Pancreas (tissue), 10 donors: ENCODE measurements around the gene SMYD3. TPM values are rescaled to one million over a fixed set of nuclear protein-coding genes. Genes with fewer than 3 reads are reported as not detected.

Experiments
- ATAC-seq, 4 donors: fragments of 200-7000 bp; cut with Tn5 transposase; one replicate each; pipeline versions ENCODE4 v1.8.0 to v1.9.1; 2020; ENCODE audit warnings: mild to moderate bottlenecking in 4 of 4, moderate library complexity in 4 of 4
- DNase-seq, 6 donors: peaks; one replicate each; pipeline ENCODE4 v3.0.0-alpha.2; 2020
- FAIRE-seq: peaks from 2 replicates; lab custom pipeline; 2012; peaks lifted over from hg19 to GRCh38; lab: Jason Lieb, UNC
- H3K27ac ChIP-seq, 4 donors: fragments of 200-600 bp; sonication (generic); 1 replicate in 3 of 4; 2 replicates in 1 of 4; pipeline versions ENCODE4 v1.5.0 to v1.8.0; 2020
- H3K27me3 ChIP-seq, 4 donors: fragments of 200-600 bp; one replicate each; pipeline ENCODE4 v1.8.0; 2021
- H3K36me3 ChIP-seq, 3 donors: fragments of 200-600 bp; sonication (generic) in 1 of 3; one replicate each; pipeline versions ENCODE4 v1.5.0 to v1.8.0; 2020 to 2021
- H3K4me1 ChIP-seq, 3 donors: fragments of 200-600 bp; one replicate each; pipeline ENCODE4 v1.8.0; 2021
- H3K4me3 ChIP-seq, 4 donors: fragments of 200-600 bp; sonication (generic) in 2 of 4; one replicate each; pipeline versions ENCODE4 v1.5.0 to v1.8.0; 2020 to 2021
- H3K9me3 ChIP-seq, 4 donors: fragments of 200-600 bp; one replicate each; pipeline ENCODE4 v1.8.0; 2021
- CTCF ChIP-seq, 4 donors: fragments of 200-600 bp; sonication (generic) in 3 of 4; IDR thresholded peaks; one replicate each; pipeline versions ENCODE4 v1.5.0 to v1.8.0; 2021; ENCODE audit warnings: antibody characterized with exemption in 4 of 4
- WGBS, 2 donors: extraction: QIAGEN DNeasy Blood & Tissue Kit; methylation state at CpG; one replicate each; pipeline ENCODE4 v1.1.7; 2013; 5-methylcytosine and 5-hydroxymethylcytosine counted together
- intact Hi-C, 3 donors: fragments of 100-400 bp; cut with DNase I; formaldehyde crosslinking; loops; one replicate each; pipeline versions ENCODE4 v1.11.1 to v1.14.2; 2022
- polyA plus RNA-seq, 2 donors: library from polyadenylated mRNA; stranded (reverse); fragments of 200-250 nt; gene quantifications; one replicate each; pipeline ENCODE4 v1.2.3, GENCODE V29; 2013
- total RNA-seq, 6 donors: library from RNA; stranded (reverse); fragmentation: NEBNext Ultra II Directional in 4 of 6; extraction: Animal tissue kit (Norgen Biotek cat#: 25700) in 4 of 6; gene quantifications; one replicate each; pipeline versions ENCODE4 v1.2.1 to v1.2.4, GENCODE V29; 2021 to 2023
- donor health status: healthy with polysubstance abuse.
- donor health status: DM: no; HTN: no; CAD: no; lungs with moderate emphysema.
- donor health status: DM: no; HTN: no; CAD: no.
- donor health status: control.
- donor health status: control.
- donor health status: Bipolar disorder and iron deficiency.
- donor health status: DM: yes; HTN: yes; CAD: no.
- donor health status: DM: no; HTN: no; CAD: no.
- donor health status: DM: no; HTN: no; CAD: no.
- donor health status: DM: yes; HTN: yes; CAD: no.

Gene SMYD3
- total and polyA plus RNA-seq, 8 donors, result 4.6 to 10.5 (median 6.7) TPM

- H3K4me3 ChIP-seq, result no peak overlapping the region
- H3K9me3 ChIP-seq, result no peaks in the 10 kb centered on the region
- TF ChIP-seq CTCF (IDR thresholded peaks at IDR 0.05), result no peak
- ATAC-seq (no peak), FAIRE-seq (no peak), DNase-seq (no peak)
- H3K27ac ChIP-seq, result no peak overlapping the region
- intact Hi-C loops, result no loop called here
- 76 to 79% methylated on average over 2 of the region's 2 CpGs for WGBS, 2 donors
- no peaks in the 10 kb centered on the region for H3K27me3 ChIP-seq
- no peaks in the 10 kb centered on the region for H3K36me3 ChIP-seq
- no peaks in the 10 kb centered on the region for H3K4me1 ChIP-seq
These were observed 251.3 kb downstream of the SMYD3 start for GRCh38 chr1:246255773-246256172.

- TF ChIP-seq CTCF (IDR thresholded peaks at IDR 0.05), result no peak
- Histone ChIP-seq H3K27me3 (no peaks in the 10 kb centered on the region), H3K36me3 (no peaks in the 10 kb centered on the region), H3K27ac (no peak overlapping the region), H3K9me3 (no peaks in the 10 kb centered on the region), H3K4me3 (no peak overlapping the region), H3K4me1 (peaks cover 0 to 5% (median 0%) of the 10 kb centered on the region in 3 donors)
- no peak for DNase-seq
- FAIRE-seq, result no peak
- intact Hi-C loops, result no loop called here
- ATAC-seq, result no peak
- WGBS, 2 donors, result 61 to 63% methylated on average over 2 of the region's 2 CpGs
These were observed 252.2 kb downstream of the SMYD3 start for GRCh38 chr1:246254854-246255253.

DNA sequence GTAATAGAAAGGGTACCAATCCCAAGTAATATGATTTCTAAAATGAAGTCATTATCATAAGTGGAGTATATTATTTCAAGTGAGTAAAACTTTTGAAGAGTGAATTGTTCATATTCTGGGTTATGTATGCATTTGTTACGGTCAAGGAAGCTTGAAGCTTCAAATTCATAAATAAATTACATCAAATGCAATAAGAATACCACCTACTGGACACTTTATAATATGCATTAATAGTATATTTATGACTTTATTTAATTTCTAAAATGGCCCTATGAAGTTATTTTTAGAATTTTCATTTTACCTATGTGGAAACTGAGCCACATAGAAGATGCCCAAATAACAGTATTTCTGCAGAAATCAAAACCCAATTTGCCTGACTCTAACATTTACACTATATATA, 260.6 kb downstream of the SMYD3 start:
- Histone ChIP-seq H3K4me3 (no peak overlapping the region), H3K27ac (no peak overlapping the region), H3K9me3 (no peaks in the 10 kb centered on the region), H3K27me3 (no peaks in the 10 kb centered on the region), H3K4me1 (peaks cover 0 to 7% (median 0%) of the 10 kb centered on the region in 3 donors), H3K36me3 (no peaks in the 10 kb centered on the region)
- intact Hi-C loops, result no loop called here
- no peak for DNase-seq
- no peak for ATAC-seq
- no peak for TF ChIP-seq CTCF (IDR thresholded peaks at IDR 0.05)
- no peak for FAIRE-seq
- 94% methylated on average over 1 of the region's 1 CpG for WGBS, 2 donors

- Histone ChIP-seq H3K27me3 (no peaks in the 10 kb centered on the region), H3K4me1 (peaks cover 0 to 7% (median 0%) of the 10 kb centered on the region in 3 donors), H3K36me3 (no peaks in the 10 kb centered on the region), H3K9me3 (no peaks in the 10 kb centered on the region), H3K27ac (no peak overlapping the region), H3K4me3 (no peak overlapping the region)
- WGBS, 2 donors, result 79 to 94% methylated on average over 1 of the region's 1 CpG
- TF ChIP-seq CTCF (IDR thresholded peaks at IDR 0.05), result no peak
- DNase-seq (no peak), FAIRE-seq (peak; percentile 29), ATAC-seq (no peak)
- intact Hi-C loops, result no loop called here
These were observed 261.5 kb downstream of the SMYD3 start for GRCh38 chr1:246245541-246245940.

DNA sequence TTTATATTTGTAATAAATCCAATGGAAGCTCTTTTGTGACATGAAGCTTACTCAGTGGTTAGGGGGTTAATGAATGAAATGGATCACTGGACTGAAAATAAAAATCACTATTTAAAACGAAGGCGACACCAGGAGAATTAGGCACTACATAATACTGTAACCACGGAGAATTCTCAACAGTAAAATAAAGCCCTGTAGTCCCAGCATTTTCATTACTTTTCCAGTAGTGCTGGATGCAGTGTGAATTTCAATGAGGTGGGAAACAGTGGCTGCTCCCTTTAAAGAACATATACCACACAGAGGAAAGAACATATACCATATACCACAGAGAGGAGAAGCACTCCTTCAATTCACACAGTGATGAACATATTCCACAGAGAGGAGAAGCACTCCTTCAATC, 275.0 kb downstream of the SMYD3 start:
- Histone ChIP-seq H3K27ac (no peak overlapping the region), H3K4me1 (no peaks in the 10 kb centered on the region), H3K4me3 (no peak overlapping the region), H3K27me3 (no peaks in the 10 kb centered on the region), H3K36me3 (no peaks in the 10 kb centered on the region), H3K9me3 (no peaks in the 10 kb centered on the region)
- no peak for TF ChIP-seq CTCF (IDR thresholded peaks at IDR 0.05)
- 81 to 87% methylated on average over 3 of the region's 3 CpGs for WGBS, 2 donors
- FAIRE-seq, result no peak
- intact Hi-C loops, result no loop called here
- ATAC-seq, result no peak
- DNase-seq, result no peak
